ENCODE results near the gene SYTL1. TPM values are rescaled to one million over a fixed set of nuclear protein-coding genes. Genes with fewer than 3 reads are reported as not detected.

The SYTL1 gene
- total and polyA plus RNA-seq, 7 donors: 0.54 to 25.9 (median 2.4) TPM; not detected in 1

GRCh38 chr1:27403065-27403726 lies 61.4 kb downstream of the SYTL1 start:
- H3K4me3 ChIP-seq: peak overlapping the region in 2 of 4 donors; percentile 16 to 21
- H3K27ac ChIP-seq: peak overlapping the region; percentile 79 to 88 (median 81)
- no peaks in the 10 kb centered on the region for H3K9me3 ChIP-seq
- no peaks in the 10 kb centered on the region for H3K27me3 ChIP-seq
- intact Hi-C loops (cut with DNase I): loop anchor here (5.0 kb wide), 2 partner anchors 154 to 259 kb away; no protein-coding TSS in a partner anchor
- DNase-seq: peak; percentile 91
- H3K36me3 ChIP-seq: peaks cover 5 to 22% (median 19%) of the 10 kb centered on the region in 4 donors
- 34 to 70% methylated on average over 24 of the region's 24 CpGs for WGBS, 2 donors
- TF ChIP-seq POLR2A (IDR thresholded peaks at IDR 0.05) (no peak), CTCF (IDR thresholded peaks at IDR 0.05) (no peak), POLR2AphosphoS5 (IDR thresholded peaks at IDR 0.05) (peak in 3 of 4 donors; percentile 35 to 50 (median 41)), EP300 (IDR thresholded peaks at IDR 0.05) (no peak)
- peaks cover 0 to 83% (median 67%) of the 10 kb centered on the region in 4 donors for H3K4me1 ChIP-seq

Small RNA genes within 50 kb of the gene (small RNA-seq; reads per million reads assigned to genes)
- gene RNU6-48P: 0 reads per million in 3 donors

Other genes starting within 250 kb of the SYTL1 start
- 10 to 100 TPM; 11.4 to 25.2 (median 13.3) TPM for gene SLC9A1, start 186.9 kb upstream of the SYTL1 start, total RNA-seq
- 10 to 100 TPM in 2 of 3 donors, 1 to 10 TPM in 1; 6.0 to 64.4 (median 10.6) TPM for gene SLC9A1, start 186.9 kb upstream of the SYTL1 start, polyA plus RNA-seq
- 10 to 100 TPM; 27.5 to 32.4 (median 29.6) TPM for gene WDTC1, start 107.4 kb upstream of the SYTL1 start, total RNA-seq
- gene WDTC1, start 107.4 kb upstream of the SYTL1 start, polyA plus RNA-seq: 10 to 100 TPM; 15.0 to 26.5 (median 21.3) TPM
- gene TMEM222, start 19.9 kb upstream of the SYTL1 start, total RNA-seq: 10 to 100 TPM; 18.9 to 20.9 (median 19.6) TPM
- 10 to 100 TPM; 15.7 to 46.9 (median 21.0) TPM for gene TMEM222, start 19.9 kb upstream of the SYTL1 start, polyA plus RNA-seq
- gene MAP3K6, start 24.9 kb downstream of the SYTL1 start, total RNA-seq: 10 to 100 TPM; 18.2 to 50.4 (median 26.8) TPM
- gene MAP3K6, start 24.9 kb downstream of the SYTL1 start, polyA plus RNA-seq: 10 to 100 TPM in 1 of 3 donors, 1 to 10 TPM in 2; 3.7 to 23.9 (median 9.0) TPM
- 1 to 10 TPM in 3 of 4 donors, under 1 TPM in 1; 0.49 to 4.5 (median 1.8) TPM for gene FCN3, start 32.8 kb downstream of the SYTL1 start, total RNA-seq
- 1 to 10 TPM; 1.2 to 4.6 (median 4.1) TPM for gene FCN3, start 32.8 kb downstream of the SYTL1 start, polyA plus RNA-seq
- gene CD164L2, start 41.3 kb downstream of the SYTL1 start, total RNA-seq: not detected
- 1 to 10 TPM in 2 of 3 donors, not detected in 1; 1.2 to 1.9 TPM for gene CD164L2, start 41.3 kb downstream of the SYTL1 start, polyA plus RNA-seq
- gene GPR3, start 50.6 kb downstream of the SYTL1 start, total RNA-seq: 1 to 10 TPM in 1 of 4 donors, under 1 TPM in 1, not detected in 2; 0.36 to 2.0 TPM
- under 1 TPM in 1 of 3 donors, not detected in 2; 0.54 TPM for gene GPR3, start 50.6 kb downstream of the SYTL1 start, polyA plus RNA-seq
- 10 to 100 TPM; 43.9 to 63.2 (median 59.9) TPM for gene WASF2, start 148.1 kb downstream of the SYTL1 start, total RNA-seq
- 10 to 100 TPM; 30.0 to 69.6 (median 30.5) TPM for gene WASF2, start 148.1 kb downstream of the SYTL1 start, polyA plus RNA-seq